ENCODE data around the gene FRY. TPM values are rescaled to one million over a fixed set of nuclear protein-coding genes. Genes with fewer than 3 reads are reported as not detected.

Gene FRY
- polyA plus RNA-seq, 1 experiment = 51.4 TPM

DNA sequence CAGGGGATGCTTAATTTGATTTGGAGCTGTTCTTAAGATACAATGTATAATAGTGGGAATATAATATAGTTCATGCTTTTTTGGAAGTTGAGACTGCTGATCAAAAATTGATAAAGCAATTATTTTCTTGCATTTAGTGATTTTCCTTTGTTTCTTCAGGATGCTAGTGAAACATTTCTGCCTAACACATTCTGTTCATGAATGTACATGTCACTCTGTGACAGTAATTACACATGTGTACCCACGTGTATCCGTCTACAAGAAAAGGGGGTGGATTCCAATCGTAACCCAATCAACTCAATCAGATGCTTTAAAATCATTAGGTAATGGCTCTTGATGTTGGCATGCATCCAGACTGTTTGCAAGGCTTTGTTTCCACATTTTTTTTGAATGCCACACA lies 5.0 kb upstream of the FRY start:
- TF ChIP-seq, protein P1, sequence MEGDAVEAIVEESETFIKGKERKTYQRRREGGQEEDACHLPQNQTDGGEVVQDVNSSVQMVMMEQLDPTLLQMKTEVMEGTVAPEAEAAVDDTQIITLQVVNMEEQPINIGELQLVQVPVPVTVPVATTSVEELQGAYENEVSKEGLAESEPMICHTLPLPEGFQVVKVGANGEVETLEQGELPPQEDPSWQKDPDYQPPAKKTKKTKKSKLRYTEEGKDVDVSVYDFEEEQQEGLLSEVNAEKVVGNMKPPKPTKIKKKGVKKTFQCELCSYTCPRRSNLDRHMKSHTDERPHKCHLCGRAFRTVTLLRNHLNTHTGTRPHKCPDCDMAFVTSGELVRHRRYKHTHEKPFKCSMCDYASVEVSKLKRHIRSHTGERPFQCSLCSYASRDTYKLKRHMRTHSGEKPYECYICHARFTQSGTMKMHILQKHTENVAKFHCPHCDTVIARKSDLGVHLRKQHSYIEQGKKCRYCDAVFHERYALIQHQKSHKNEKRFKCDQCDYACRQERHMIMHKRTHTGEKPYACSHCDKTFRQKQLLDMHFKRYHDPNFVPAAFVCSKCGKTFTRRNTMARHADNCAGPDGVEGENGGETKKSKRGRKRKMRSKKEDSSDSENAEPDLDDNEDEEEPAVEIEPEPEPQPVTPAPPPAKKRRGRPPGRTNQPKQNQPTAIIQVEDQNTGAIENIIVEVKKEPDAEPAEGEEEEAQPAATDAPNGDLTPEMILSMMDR (IDR thresholded peaks at IDR 0.05; ENCODE audit: insufficient read depth, low read depth, low read length) = no peak
- DNase-seq (ENCODE audit: low read depth) = no peak
- Histone ChIP-seq H3K4me3 (ENCODE audit: low read depth, low read length) (no peak overlapping the region), H3K36me3 (ENCODE audit: control insufficient read depth, insufficient read depth, low read length) (no peaks in the 10 kb centered on the region), H3K27me3 (ENCODE audit: control insufficient read depth, insufficient read depth, low read length) (no peaks in the 10 kb centered on the region)
- ChIA-PET CTCF (no interaction called here), POLR2A (no interaction called here)

DNA sequence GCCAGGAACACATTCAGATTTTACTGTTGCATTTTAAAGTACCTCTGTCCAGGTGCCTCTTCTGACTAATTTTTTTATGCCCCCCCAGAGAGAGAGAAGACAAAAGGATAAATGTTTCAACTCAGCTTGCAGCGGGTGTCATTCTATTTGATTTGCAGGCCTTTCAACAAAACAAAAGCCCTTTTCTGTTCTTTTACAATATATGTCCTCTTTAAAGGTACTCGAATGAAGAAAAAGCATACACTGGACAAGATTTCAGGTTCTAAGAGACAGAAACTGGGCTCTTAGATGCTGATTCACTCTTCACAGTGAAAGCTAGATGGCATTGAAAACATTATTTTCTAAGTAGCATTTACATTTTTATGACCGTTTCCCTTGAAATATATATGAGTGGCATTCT lies 2.9 kb upstream of the FRY start:
- no peaks in the 10 kb centered on the region for H3K36me3 ChIP-seq (ENCODE audit: control insufficient read depth, insufficient read depth, low read length)
- POLR2A ChIA-PET = no interaction called here

DNA sequence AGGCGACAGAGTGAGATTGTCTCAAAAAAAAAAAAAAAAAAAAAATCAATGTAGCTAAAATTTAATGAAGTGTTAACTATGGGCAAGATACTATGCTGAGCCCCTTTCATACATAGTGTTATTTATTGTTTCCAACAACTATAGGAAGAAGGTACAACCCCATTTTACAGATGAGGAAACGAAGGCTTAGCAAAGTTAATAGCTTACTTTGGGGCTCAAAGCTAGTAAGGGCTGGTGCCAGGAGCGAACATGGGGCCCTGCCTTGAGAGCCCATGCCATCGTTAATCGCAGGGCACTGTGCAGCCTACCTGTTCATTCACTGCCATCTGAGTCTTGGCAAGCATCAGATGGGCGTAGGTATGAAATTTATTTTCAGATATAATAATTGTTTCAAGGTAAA lies 1.9 kb upstream of the FRY start:
- POLR2A ChIA-PET = no interaction called here
- CTCF ChIA-PET = no interaction called here
- Histone ChIP-seq H3K4me3 (ENCODE audit: low read depth, low read length) (no peak overlapping the region), H3K27me3 (ENCODE audit: control insufficient read depth, insufficient read depth, low read length) (no peaks in the 10 kb centered on the region), H3K36me3 (ENCODE audit: control insufficient read depth, insufficient read depth, low read length) (peaks cover 2% of the 10 kb centered on the region; the same call in 1 of the 2 replicates)
- TF ChIP-seq, protein P1 (IDR thresholded peaks at IDR 0.05; ENCODE audit: insufficient read depth, low read depth, low read length) = no peak
- DNase-seq (ENCODE audit: low read depth) = no peak

More for the DNA sequence above, 2.9 kb upstream of the FRY start:
- Histone ChIP-seq H3K27me3 (ENCODE audit: control insufficient read depth, insufficient read depth, low read length) (no peaks in the 10 kb centered on the region), H3K4me3 (ENCODE audit: low read depth, low read length) (no peak overlapping the region)
- TF ChIP-seq, protein P1 (IDR thresholded peaks at IDR 0.05; ENCODE audit: insufficient read depth, low read depth, low read length) = no peak
- CTCF ChIA-PET = no interaction called here
- DNase-seq (ENCODE audit: low read depth) = no peak

DNA sequence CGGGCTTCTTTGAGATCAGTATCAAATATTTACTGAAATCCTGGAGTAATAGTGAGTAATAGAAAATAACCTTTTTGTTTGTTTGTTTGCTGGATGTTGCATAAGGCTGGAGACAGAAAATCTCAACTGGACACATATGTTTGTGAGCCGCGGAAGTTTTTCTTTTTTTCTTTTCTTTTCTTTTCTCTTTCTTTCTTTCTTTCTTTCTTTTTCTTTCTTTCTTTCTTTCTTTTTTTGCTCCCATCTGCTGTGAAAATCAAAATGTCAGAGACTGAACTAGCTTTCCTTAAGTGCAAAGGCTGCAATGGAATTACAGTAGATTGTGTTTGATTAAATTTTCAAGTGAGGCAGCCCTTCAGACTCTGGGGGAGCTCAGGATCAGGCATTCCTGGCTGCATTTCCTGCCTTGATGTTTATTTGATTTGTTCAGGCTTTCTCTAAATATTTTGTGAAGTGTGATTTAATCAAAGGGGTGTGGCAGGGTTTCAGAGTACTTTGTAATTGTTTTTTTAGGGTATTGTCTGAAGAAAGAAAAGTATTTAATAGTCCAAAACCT lies 319 bp downstream of the FRY start:
- DNase-seq (ENCODE audit: low read depth) = no peak
- H3K4me3 ChIP-seq (ENCODE audit: low read depth, low read length) = peak overlapping the region; percentile 62
- H3K36me3 ChIP-seq (ENCODE audit: control insufficient read depth, insufficient read depth, low read length) = peaks cover 2% of the 10 kb centered on the region; the same call in 1 of the 2 replicates
- no peaks in the 10 kb centered on the region for H3K27me3 ChIP-seq (ENCODE audit: control insufficient read depth, insufficient read depth, low read length)
- TF ChIP-seq, protein P1 (IDR thresholded peaks at IDR 0.05; ENCODE audit: insufficient read depth, low read depth, low read length) = no peak
- ChIA-PET CTCF (interaction anchor here (0.9 to 2.3 kb wide), 3 partner anchors 9 to 274 kb away, joined by 3 to 6 read pairs (median 4); no protein-coding TSS in a partner anchor), POLR2A (interaction anchor here (0.5 to 0.6 kb wide), 2 partner anchors 21 to 127 kb away, joined by 3 to 4 read pairs; no protein-coding TSS in a partner anchor)

DNA sequence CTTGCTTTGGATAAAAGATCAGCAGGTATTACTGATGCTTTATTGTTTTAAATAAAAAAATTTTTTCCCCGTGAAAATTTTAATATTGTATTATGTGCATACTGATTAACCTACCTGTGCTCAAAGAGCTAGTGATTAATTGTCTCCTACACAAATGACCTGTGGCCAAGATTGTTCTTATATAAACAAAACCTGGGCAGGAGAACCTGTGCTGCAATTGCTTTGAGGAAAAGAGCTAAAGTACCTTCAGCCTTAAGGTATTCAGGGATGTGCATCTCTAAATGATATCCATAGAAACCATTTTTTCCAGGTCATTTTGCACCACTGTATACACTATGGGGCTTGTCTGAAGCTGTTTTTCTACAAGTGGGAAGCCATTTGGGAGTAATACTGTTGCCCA lies 1.2 kb downstream of the FRY start:
- Histone ChIP-seq H3K27me3 (ENCODE audit: control insufficient read depth, insufficient read depth, low read length) (no peaks in the 10 kb centered on the region), H3K36me3 (ENCODE audit: control insufficient read depth, insufficient read depth, low read length) (peaks cover 2% of the 10 kb centered on the region; the same call in 1 of the 2 replicates), H3K4me3 (ENCODE audit: low read depth, low read length) (peak overlapping the region; percentile 62)
- ChIA-PET CTCF (interaction anchor here (0.8 to 1.0 kb wide), 2 partner anchors 13 to 188 kb away, joined by 3 read pairs; no protein-coding TSS in a partner anchor), POLR2A (no interaction called here)
- no peak for DNase-seq (ENCODE audit: low read depth)
- TF ChIP-seq, protein P1 (IDR thresholded peaks at IDR 0.05; ENCODE audit: insufficient read depth, low read depth, low read length) = no peak

Data from BJ (cell line).